ENCODE measurements around the gene ITSN2. TPM values are rescaled to one million over a fixed set of nuclear protein-coding genes. Genes with fewer than 3 reads are reported as not detected.

Gene ITSN2
- total RNA-seq, 1 experiment from 2014 or later, result 19.8 TPM

DNA sequence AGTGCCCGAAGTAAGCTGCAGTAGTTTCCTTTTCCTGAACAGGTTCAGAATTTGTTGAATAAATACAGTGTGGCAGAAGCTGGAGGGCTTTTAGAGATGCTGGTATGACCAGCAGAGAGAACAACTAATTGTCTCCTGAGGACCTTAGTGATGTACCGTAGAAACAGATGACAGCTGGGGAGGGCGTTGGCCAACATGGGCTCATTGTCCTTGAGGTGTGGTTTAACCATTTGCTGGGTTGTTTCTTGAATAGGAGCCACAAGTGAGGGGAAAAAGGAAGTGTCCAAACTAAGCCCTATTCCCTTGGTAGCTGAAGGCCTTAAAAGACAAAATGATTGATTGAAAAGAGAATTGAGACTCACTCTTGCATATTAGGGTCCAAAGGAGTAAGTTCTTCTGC lies 197.2 kb downstream of the ITSN2 start:
- Mint-ChIP-seq H3K36me3 (peaks cover 13% of the 10 kb centered on the region), H3K27ac (no peak overlapping the region), H3K4me1 (peaks cover 4% of the 10 kb centered on the region; the same call in 1 of the 2 replicates), H3K27me3 (ENCODE audit: low read depth) (no peaks in the 10 kb centered on the region; the same call in 1 of the 2 replicates), H3K9me3 (peaks cover 25% of the 10 kb centered on the region), H3K4me3 (no peak overlapping the region)
- CTCF ChIA-PET, result interaction anchor here (0.6 to 2.3 kb wide), 3 partner anchors 59 to 236 kb away, joined by 3 to 18 read pairs (median 3); partner anchors contain the start of genes ATAD2B and TP53I3
- DNase-seq (ENCODE audit: low spot score) (no peak), ATAC-seq (no peak)
- no peak for TF ChIP-seq TEAD1 (CRISPR knock-in tag; IDR thresholded peaks at IDR 0.05)
- TF ChIP-seq, protein P1, sequence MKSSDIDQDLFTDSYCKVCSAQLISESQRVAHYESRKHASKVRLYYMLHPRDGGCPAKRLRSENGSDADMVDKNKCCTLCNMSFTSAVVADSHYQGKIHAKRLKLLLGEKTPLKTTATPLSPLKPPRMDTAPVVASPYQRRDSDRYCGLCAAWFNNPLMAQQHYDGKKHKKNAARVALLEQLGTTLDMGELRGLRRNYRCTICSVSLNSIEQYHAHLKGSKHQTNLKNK (CRISPR knock-in tag; IDR thresholded peaks at IDR 0.05), result no peak
- no peak for TF ChIP-seq USF2 (CRISPR knock-in tag; IDR thresholded peaks at IDR 0.05)
- no peak for TF ChIP-seq HMGA2 (CRISPR knock-in tag; IDR thresholded peaks at IDR 0.05)
- TF ChIP-seq, protein P2, sequence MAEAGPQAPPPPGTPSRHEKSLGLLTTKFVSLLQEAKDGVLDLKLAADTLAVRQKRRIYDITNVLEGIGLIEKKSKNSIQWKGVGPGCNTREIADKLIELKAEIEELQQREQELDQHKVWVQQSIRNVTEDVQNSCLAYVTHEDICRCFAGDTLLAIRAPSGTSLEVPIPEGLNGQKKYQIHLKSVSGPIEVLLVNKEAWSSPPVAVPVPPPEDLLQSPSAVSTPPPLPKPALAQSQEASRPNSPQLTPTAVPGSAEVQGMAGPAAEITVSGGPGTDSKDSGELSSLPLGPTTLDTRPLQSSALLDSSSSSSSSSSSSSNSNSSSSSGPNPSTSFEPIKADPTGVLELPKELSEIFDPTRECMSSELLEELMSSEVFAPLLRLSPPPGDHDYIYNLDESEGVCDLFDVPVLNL (CRISPR knock-in tag; IDR thresholded peaks at IDR 0.05; ENCODE audit: borderline replicate concordance, low read depth), result no peak
- TF ChIP-seq, protein P3, sequence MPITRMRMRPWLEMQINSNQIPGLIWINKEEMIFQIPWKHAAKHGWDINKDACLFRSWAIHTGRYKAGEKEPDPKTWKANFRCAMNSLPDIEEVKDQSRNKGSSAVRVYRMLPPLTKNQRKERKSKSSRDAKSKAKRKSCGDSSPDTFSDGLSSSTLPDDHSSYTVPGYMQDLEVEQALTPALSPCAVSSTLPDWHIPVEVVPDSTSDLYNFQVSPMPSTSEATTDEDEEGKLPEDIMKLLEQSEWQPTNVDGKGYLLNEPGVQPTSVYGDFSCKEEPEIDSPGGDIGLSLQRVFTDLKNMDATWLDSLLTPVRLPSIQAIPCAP (CRISPR knock-in tag; IDR thresholded peaks at IDR 0.05), result no peak
- no peak for TF ChIP-seq MXD4 (CRISPR knock-in tag; IDR thresholded peaks at IDR 0.05; ENCODE audit: borderline replicate concordance)
- TF ChIP-seq, protein P4, sequence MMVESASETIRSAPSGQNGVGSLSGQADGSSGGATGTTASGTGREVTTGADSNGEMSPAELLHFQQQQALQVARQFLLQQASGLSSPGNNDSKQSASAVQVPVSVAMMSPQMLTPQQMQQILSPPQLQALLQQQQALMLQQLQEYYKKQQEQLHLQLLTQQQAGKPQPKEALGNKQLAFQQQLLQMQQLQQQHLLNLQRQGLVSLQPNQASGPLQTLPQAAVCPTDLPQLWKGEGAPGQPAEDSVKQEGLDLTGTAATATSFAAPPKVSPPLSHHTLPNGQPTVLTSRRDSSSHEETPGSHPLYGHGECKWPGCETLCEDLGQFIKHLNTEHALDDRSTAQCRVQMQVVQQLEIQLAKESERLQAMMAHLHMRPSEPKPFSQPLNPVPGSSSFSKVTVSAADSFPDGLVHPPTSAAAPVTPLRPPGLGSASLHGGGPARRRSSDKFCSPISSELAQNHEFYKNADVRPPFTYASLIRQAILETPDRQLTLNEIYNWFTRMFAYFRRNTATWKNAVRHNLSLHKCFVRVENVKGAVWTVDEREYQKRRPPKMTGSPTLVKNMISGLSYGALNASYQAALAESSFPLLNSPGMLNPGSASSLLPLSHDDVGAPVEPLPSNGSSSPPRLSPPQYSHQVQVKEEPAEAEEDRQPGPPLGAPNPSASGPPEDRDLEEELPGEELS (CRISPR knock-in tag; IDR thresholded peaks at IDR 0.05), result no peak
- POLR2A ChIA-PET, result interaction anchor here (1.5 kb wide), 1 partner anchor 10 kb away, joined by 3 read pairs; no protein-coding TSS in a partner anchor

DNA sequence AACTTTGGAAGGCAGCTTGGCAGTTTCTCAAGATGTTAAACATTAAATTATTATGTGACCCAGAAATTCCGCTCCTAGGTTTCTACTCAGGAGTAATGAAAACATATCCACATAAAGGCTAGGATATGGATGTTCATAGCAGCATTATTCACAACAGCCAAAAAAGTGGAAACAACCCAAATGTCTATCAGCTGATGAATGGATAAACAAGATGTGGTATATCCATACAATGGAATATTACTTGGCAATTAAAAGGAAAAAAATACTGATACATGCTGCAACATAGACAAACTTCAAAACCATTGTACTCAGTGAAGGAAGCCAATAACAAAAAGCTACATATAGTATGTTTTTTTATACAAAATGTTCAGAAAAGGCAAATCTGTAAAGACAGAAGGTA lies 197.8 kb downstream of the ITSN2 start:
- Mint-ChIP-seq H3K36me3 (peaks cover 13% of the 10 kb centered on the region), H3K27ac (no peak overlapping the region), H3K27me3 (ENCODE audit: low read depth) (no peaks in the 10 kb centered on the region; the same call in 1 of the 2 replicates), H3K4me1 (peaks cover 4% of the 10 kb centered on the region; the same call in 1 of the 2 replicates), H3K9me3 (peaks cover 25% of the 10 kb centered on the region), H3K4me3 (no peak overlapping the region)
- DNase-seq (ENCODE audit: low spot score), result no peak
- ChIA-PET CTCF (interaction anchor here (2.3 kb wide), 1 partner anchor 78 kb away, joined by 18 read pairs; the partner anchor contains the start of gene TP53I3), POLR2A (no interaction called here)
- ATAC-seq, result no peak
- TF ChIP-seq FOXJ3 (CRISPR knock-in tag; IDR thresholded peaks at IDR 0.05; ENCODE audit: borderline replicate concordance) (no peak), SP1 (CRISPR knock-in tag; conservative IDR thresholded peaks at IDR 0.05) (no peak), ZNF263 (CRISPR knock-in tag; IDR thresholded peaks at IDR 0.05; ENCODE audit: low read depth) (no peak)
- TF ChIP-seq, protein P5, sequence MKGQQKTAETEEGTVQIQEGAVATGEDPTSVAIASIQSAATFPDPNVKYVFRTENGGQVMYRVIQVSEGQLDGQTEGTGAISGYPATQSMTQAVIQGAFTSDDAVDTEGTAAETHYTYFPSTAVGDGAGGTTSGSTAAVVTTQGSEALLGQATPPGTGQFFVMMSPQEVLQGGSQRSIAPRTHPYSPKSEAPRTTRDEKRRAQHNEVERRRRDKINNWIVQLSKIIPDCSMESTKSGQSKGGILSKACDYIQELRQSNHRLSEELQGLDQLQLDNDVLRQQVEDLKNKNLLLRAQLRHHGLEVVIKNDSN (CRISPR knock-in tag; IDR thresholded peaks at IDR 0.05), result no peak
- TF ChIP-seq, protein P6, sequence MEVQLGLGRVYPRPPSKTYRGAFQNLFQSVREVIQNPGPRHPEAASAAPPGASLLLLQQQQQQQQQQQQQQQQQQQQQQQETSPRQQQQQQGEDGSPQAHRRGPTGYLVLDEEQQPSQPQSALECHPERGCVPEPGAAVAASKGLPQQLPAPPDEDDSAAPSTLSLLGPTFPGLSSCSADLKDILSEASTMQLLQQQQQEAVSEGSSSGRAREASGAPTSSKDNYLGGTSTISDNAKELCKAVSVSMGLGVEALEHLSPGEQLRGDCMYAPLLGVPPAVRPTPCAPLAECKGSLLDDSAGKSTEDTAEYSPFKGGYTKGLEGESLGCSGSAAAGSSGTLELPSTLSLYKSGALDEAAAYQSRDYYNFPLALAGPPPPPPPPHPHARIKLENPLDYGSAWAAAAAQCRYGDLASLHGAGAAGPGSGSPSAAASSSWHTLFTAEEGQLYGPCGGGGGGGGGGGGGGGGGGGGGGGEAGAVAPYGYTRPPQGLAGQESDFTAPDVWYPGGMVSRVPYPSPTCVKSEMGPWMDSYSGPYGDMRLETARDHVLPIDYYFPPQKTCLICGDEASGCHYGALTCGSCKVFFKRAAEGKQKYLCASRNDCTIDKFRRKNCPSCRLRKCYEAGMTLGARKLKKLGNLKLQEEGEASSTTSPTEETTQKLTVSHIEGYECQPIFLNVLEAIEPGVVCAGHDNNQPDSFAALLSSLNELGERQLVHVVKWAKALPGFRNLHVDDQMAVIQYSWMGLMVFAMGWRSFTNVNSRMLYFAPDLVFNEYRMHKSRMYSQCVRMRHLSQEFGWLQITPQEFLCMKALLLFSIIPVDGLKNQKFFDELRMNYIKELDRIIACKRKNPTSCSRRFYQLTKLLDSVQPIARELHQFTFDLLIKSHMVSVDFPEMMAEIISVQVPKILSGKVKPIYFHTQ (CRISPR knock-in tag; IDR thresholded peaks at IDR 0.05), result no peak
- TF ChIP-seq, protein P7, sequence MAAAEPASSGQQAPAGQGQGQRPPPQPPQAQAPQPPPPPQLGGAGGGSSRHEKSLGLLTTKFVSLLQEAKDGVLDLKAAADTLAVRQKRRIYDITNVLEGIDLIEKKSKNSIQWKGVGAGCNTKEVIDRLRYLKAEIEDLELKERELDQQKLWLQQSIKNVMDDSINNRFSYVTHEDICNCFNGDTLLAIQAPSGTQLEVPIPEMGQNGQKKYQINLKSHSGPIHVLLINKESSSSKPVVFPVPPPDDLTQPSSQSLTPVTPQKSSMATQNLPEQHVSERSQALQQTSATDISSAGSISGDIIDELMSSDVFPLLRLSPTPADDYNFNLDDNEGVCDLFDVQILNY (CRISPR knock-in tag; IDR thresholded peaks at IDR 0.05), result no peak

Measured in WTC11 (cell line).